Calu3 (cell line): ENCODE results near the gene GSE1. TPM values are rescaled to one million over a fixed set of nuclear protein-coding genes. Genes with fewer than 3 reads are reported as not detected.

Experiments
- BruUV-seq: library from RNA; stranded (reverse); fragments of 400-500 nt; replicated peaks from 2 replicates; lab custom pipeline; 2021; lab: Mats Ljungman, UMichigan
- CTCF ChIA-PET: fragments of 300-600 bp; sonication (Branson Sonifier 250); formaldehyde crosslinking; loops from one replicate; lab custom pipeline; 2022; ENCODE audit warnings: antibody characterized with exemption; lab: Charles Lee
- DNase-seq: peaks from one replicate; pipeline ENCODE4 v3.0.0; 2022
- H3K27ac Mint-ChIP-seq: one replicate; pipeline ENCODE4 v1.8.0; 2022; ENCODE audit warnings: mixed read lengths; ENCODE audit not compliant: unreplicated experiment
- H3K27me3 Mint-ChIP-seq: one replicate; pipeline ENCODE4 v1.8.0; 2022; ENCODE audit warnings: mixed read lengths; ENCODE audit not compliant: unreplicated experiment
- H3K36me3 Mint-ChIP-seq: one replicate; pipeline ENCODE4 v1.8.0; 2022; ENCODE audit warnings: mild to moderate bottlenecking, moderate library complexity, mixed read lengths; ENCODE audit not compliant: insufficient read depth, unreplicated experiment
- H3K4me1 Mint-ChIP-seq: one replicate; pipeline ENCODE4 v1.8.0; 2022; ENCODE audit warnings: mild to moderate bottlenecking, low read depth, mixed read lengths; ENCODE audit not compliant: unreplicated experiment
- H3K4me3 Mint-ChIP-seq: one replicate; pipeline ENCODE4 v1.8.0; 2022; ENCODE audit warnings: mild to moderate bottlenecking, low read depth, moderate library complexity, mixed read lengths; ENCODE audit not compliant: unreplicated experiment
- H3K9me3 Mint-ChIP-seq: one replicate; pipeline ENCODE4 v1.8.0; 2022; ENCODE audit warnings: low read depth, mixed read lengths; ENCODE audit not compliant: unreplicated experiment
- CTCF ChIP-seq: fragments of 200-600 bp; IDR thresholded peaks from one replicate; pipeline ENCODE4 v1.8.0; 2022; ENCODE audit warnings: antibody characterized with exemption; ENCODE audit not compliant: unreplicated experiment
- intact Hi-C: fragments of 100-400 bp; cut with micrococcal nuclease; formaldehyde crosslinking; loops from one replicate; pipeline ENCODE4 v1.10.0; 2022; ENCODE audit not compliant: unreplicated experiment
- total RNA-seq: library from RNA; stranded (reverse); gene quantifications from 2 replicates; pipeline ENCODE4 v1.2.3, GENCODE V29; 2022

GSE1 gene
- total RNA-seq, 1 experiment from 2014 or later: 45.3 TPM

- Mint-ChIP-seq H3K9me3 (no peaks in the 10 kb centered on the region), H3K27me3 (no peaks in the 10 kb centered on the region), H3K4me1 (no peaks in the 10 kb centered on the region), H3K36me3 (peaks cover 27% of the 10 kb centered on the region), H3K4me3 (no peak overlapping the region), H3K27ac (no peak overlapping the region)
- no peak for TF ChIP-seq CTCF
- no peak for DNase-seq
- CTCF ChIA-PET: no interaction called here
- BruUV-seq: no TSS peak
- intact Hi-C loops: no loop called here
These were observed 51.7 kb downstream of the GSE1 start for GRCh38 chr16:85664580-85665372.

GRCh38 chr16:85665373-85665740, 52.2 kb downstream of the GSE1 start:
- Mint-ChIP-seq H3K9me3 (no peaks in the 10 kb centered on the region), H3K4me1 (no peaks in the 10 kb centered on the region), H3K27me3 (no peaks in the 10 kb centered on the region), H3K27ac (no peak overlapping the region), H3K36me3 (peaks cover 28% of the 10 kb centered on the region), H3K4me3 (no peak overlapping the region)
- CTCF ChIA-PET: no interaction called here
- DNase-seq: no peak
- BruUV-seq: no TSS peak
- TF ChIP-seq CTCF: no peak
- intact Hi-C loops: no loop called here

- no peaks in the 10 kb centered on the region for H3K9me3 Mint-ChIP-seq
- intact Hi-C loops: no loop called here
- CTCF ChIA-PET: no interaction called here
- TF ChIP-seq CTCF: no peak
- BruUV-seq: no TSS peak
- no peaks in the 10 kb centered on the region for H3K27me3 Mint-ChIP-seq
- peaks cover 33% of the 10 kb centered on the region for H3K36me3 Mint-ChIP-seq
- no peaks in the 10 kb centered on the region for H3K4me1 Mint-ChIP-seq
- H3K4me3 Mint-ChIP-seq: no peak overlapping the region
- H3K27ac Mint-ChIP-seq: no peak overlapping the region
- DNase-seq: no peak
These were observed 52.8 kb downstream of the GSE1 start for GRCh38 chr16:85665929-85666328.

- H3K4me1 Mint-ChIP-seq: no peaks in the 10 kb centered on the region
- DNase-seq: no peak
- H3K27ac Mint-ChIP-seq: no peak overlapping the region
- no TSS peak for BruUV-seq
- intact Hi-C loops: no loop called here
- no peak overlapping the region for H3K4me3 Mint-ChIP-seq
- H3K27me3 Mint-ChIP-seq: no peaks in the 10 kb centered on the region
- peaks cover 44% of the 10 kb centered on the region for H3K36me3 Mint-ChIP-seq
- TF ChIP-seq CTCF: no peak
- no peaks in the 10 kb centered on the region for H3K9me3 Mint-ChIP-seq
- CTCF ChIA-PET: no interaction called here
These were observed 54.1 kb downstream of the GSE1 start for GRCh38 chr16:85667261-85667660.
